HCT116 (cell line): ENCODE results near the gene S100P. TPM values are rescaled to one million over a fixed set of nuclear protein-coding genes. Genes with fewer than 3 reads are reported as not detected.
A peak's percentile ranks its signal among the peaks of the same experiment; 100 is the strongest.

Experiments
- ATAC-seq: fragments of 200-7000 bp; cut with Tn5 transposase; 2 replicates; pipeline ENCODE4 v1.9.1; 2020; ENCODE audit warnings: mild to moderate bottlenecking, moderate library complexity
- BruUV-seq: library from RNA; stranded (reverse); fragments of 400-500 nt; replicated peaks from 2 replicates; lab custom pipeline; 2021; lab: Mats Ljungman, UMichigan
- CTCF ChIA-PET: fragments of 300-600 bp; sonication (Branson Sonifier 250); formaldehyde crosslinking; loops from one replicate; lab custom pipeline; 2021; ENCODE audit warnings: antibody characterized with exemption; lab: Charles Lee
- POLR2A ChIA-PET: fragments of 300-600, 350-600 bp; sonication (Branson Sonifier 250); formaldehyde crosslinking; loops from one replicate; lab custom pipeline; 2021; ENCODE audit warnings: antibody characterized with exemption; lab: Charles Lee
- RAD21 ChIA-PET, 2 experiments: fragments of 300-600 bp; sonication (Branson Sonifier 250); formaldehyde crosslinking; loops; one replicate each; lab custom pipeline; 2023; ENCODE audit warnings: low total read pairs in 2 of 2; ENCODE audit not compliant: uncharacterized antibody in 2 of 2, unreplicated experiment in 2 of 2, low non-redundant PET in 1 of 2; lab: Charles Lee
- DNase-seq: peaks from one replicate; pipeline ENCODE4 v3.0.0-alpha.2; 2010; ENCODE audit warnings: low read depth, low spot score
- H2AFZ ChIP-seq: fragments of 200-600 bp; shearing (Covaris generic), sonication (generic); 2 replicates; pipeline ENCODE4 v1.6.1; 2017; ENCODE audit warnings: low read depth, mixed run types, mixed read lengths, antibody characterized with exemption, low read length; ENCODE audit not compliant: poor library complexity, severe bottlenecking
- H3K27ac ChIP-seq: 2 replicates; pipeline ENCODE4 v1.5.1; 2012; ENCODE audit warnings: low read depth, low read length
- H3K27me3 ChIP-seq: fragments of 200-600 bp; sonication (generic); 2 replicates; pipeline ENCODE4 v1.6.1; 2016; ENCODE audit warnings: mixed run types, low read length, mixed read lengths; ENCODE audit not compliant: insufficient read depth
- H3K36me3 ChIP-seq, 2 experiments: fragments of 200-500 bp in 1 of 2; fragments of 200-600 bp in 1 of 2; sonication (Bioruptor generic) in 1 of 2; sonication (generic) in 1 of 2; 2 replicates each; pipeline versions ENCODE4 v1.5.1 to v1.6.1; 2014 to 2016; ENCODE audit warnings: low read length in 2 of 2, inconsistent platforms in 1 of 2, mixed read lengths in 1 of 2, mixed run types in 1 of 2; ENCODE audit not compliant: insufficient read depth in 2 of 2, control insufficient read depth in 1 of 2
- H3K4me1 ChIP-seq, 2 experiments: fragments of 200-600 bp in 1 of 2; sonication (generic) in 1 of 2; 2 replicates each; pipeline versions ENCODE4 v1.5.1 to v1.6.1; 2012 to 2017; ENCODE audit warnings: low read length in 2 of 2, inconsistent platforms in 1 of 2, mild to moderate bottlenecking in 1 of 2, mixed read lengths in 1 of 2, mixed run types in 1 of 2, moderate library complexity in 1 of 2; ENCODE audit not compliant: insufficient read depth in 2 of 2, control insufficient read depth in 1 of 2
- H3K4me2 ChIP-seq: fragments of 200-600 bp; sonication (generic); 2 replicates; pipeline ENCODE4 v1.6.1; 2017; ENCODE audit warnings: mixed run types, low read length, mixed read lengths
- H3K4me3 ChIP-seq, 2 experiments: fragments of 200-600 bp in 1 of 2; sonication (generic) in 1 of 2; replicated peaks in 1 of 2; 2 replicates each; pipeline ENCODE4 v1.5.1; 2011 to 2016; ENCODE audit warnings: low read length in 2 of 2, control low read depth in 1 of 2, low read depth in 1 of 2, mild to moderate bottlenecking in 1 of 2, mixed read lengths in 1 of 2, mixed run types in 1 of 2
- H3K79me2 ChIP-seq: fragments of 200-600 bp; sonication (generic); 2 replicates; pipeline ENCODE4 v1.6.1; 2017; ENCODE audit warnings: mild to moderate bottlenecking, mixed run types, low read length, moderate library complexity, mixed read lengths; ENCODE audit not compliant: insufficient read depth
- H3K9ac ChIP-seq: fragments of 200-600 bp; sonication (generic); 2 replicates; pipeline ENCODE4 v1.6.1; 2016; ENCODE audit warnings: low read length, mixed read lengths
- H3K9me2 ChIP-seq: fragments of 200-600 bp; sonication (generic), shearing (Covaris generic); 2 replicates; pipeline ENCODE4 v1.6.1; 2017; ENCODE audit warnings: mixed run types, mild to moderate bottlenecking, moderate library complexity; ENCODE audit not compliant: insufficient read depth
- H3K9me3 ChIP-seq, 2 experiments: fragments of 200-500 bp in 1 of 2; fragments of 200-600 bp in 1 of 2; sonication (Bioruptor generic) in 1 of 2; sonication (generic) in 1 of 2; 2 replicates each; pipeline ENCODE4 v1.6.1; 2014 to 2017; ENCODE audit warnings: low read length in 2 of 2, mixed read lengths in 2 of 2, inconsistent platforms in 1 of 2, low read depth in 1 of 2, mild to moderate bottlenecking in 1 of 2, mixed run types in 1 of 2, moderate library complexity in 1 of 2; ENCODE audit not compliant: control insufficient read depth in 1 of 2, insufficient read depth in 1 of 2
- H4K20me1 ChIP-seq: fragments of 200-600 bp; sonication (generic), shearing (Covaris generic); 2 replicates; pipeline ENCODE4 v1.6.1; 2017; ENCODE audit warnings: mixed run types, mild to moderate bottlenecking, moderate library complexity; ENCODE audit not compliant: insufficient read depth
- CBX3 ChIP-seq: IDR thresholded peaks from 2 replicates; pipeline ENCODE4 v1.6.1; 2012; ENCODE audit warnings: low read depth
- EGR1 ChIP-seq: IDR thresholded peaks from 2 replicates; pipeline ENCODE4 v1.6.1; 2012; ENCODE audit warnings: low read depth
- ELF1 ChIP-seq: IDR thresholded peaks from 2 replicates; pipeline ENCODE4 v1.6.1; 2012; ENCODE audit warnings: low read depth, borderline replicate concordance
- EZH2 ChIP-seq: fragments of 200-600 bp; sonication (generic); IDR thresholded peaks from 2 replicates; pipeline ENCODE4 v1.6.1; 2017; ENCODE audit warnings: antibody characterized with exemption, mixed run types
- EZH2phosphoT487 ChIP-seq: fragments of 200-600 bp; IDR thresholded peaks from 2 replicates; pipeline ENCODE4 v1.6.1; 2018; ENCODE audit warnings: antibody characterized with exemption, borderline replicate concordance
- JUND ChIP-seq: IDR thresholded peaks from 2 replicates; pipeline ENCODE4 v1.6.1; 2012
- POLR2AphosphoS5 ChIP-seq: IDR thresholded peaks from 2 replicates; pipeline ENCODE4 v1.6.1; 2011; ENCODE audit warnings: mild to moderate bottlenecking, low read depth, low read length, moderate library complexity
- RAD21 ChIP-seq: IDR thresholded peaks from 2 replicates; pipeline ENCODE4 v1.6.1; 2012; ENCODE audit warnings: low read depth, mild to moderate bottlenecking
- SIN3A ChIP-seq: IDR thresholded peaks from 2 replicates; pipeline ENCODE4 v1.6.1; 2012; ENCODE audit warnings: low read depth
- SP1 ChIP-seq: IDR thresholded peaks from 2 replicates; pipeline ENCODE4 v1.6.1; 2012; ENCODE audit warnings: low read depth
- TCF7L2 ChIP-seq: IDR thresholded peaks from 2 replicates; pipeline ENCODE4 v1.7.0; 2011; ENCODE audit warnings: borderline replicate concordance, inconsistent platforms; ENCODE audit not compliant: insufficient read depth, insufficient read length; ENCODE audit errors: extremely low read depth
- YY1 ChIP-seq: IDR thresholded peaks from 2 replicates; pipeline ENCODE4 v1.6.1; 2011; ENCODE audit warnings: low read length, low read depth, moderate library complexity, mild to moderate bottlenecking; ENCODE audit not compliant: insufficient replicate concordance; ENCODE audit errors: extremely low read depth
- ZFX ChIP-seq: fragments of 450-650 bp; IDR thresholded peaks from 2 replicates; pipeline ENCODE4 v1.6.1; 2017
- intact Hi-C: fragments of 100-400 bp; cut with micrococcal nuclease; formaldehyde crosslinking; loops from 2 replicates; pipeline ENCODE4 v1.10.0; 2022
- total RNA-seq: library from RNA; stranded (reverse); gene quantifications from one replicate; pipeline ENCODE4 v1.2.1, GENCODE V29; 2021; ENCODE audit not compliant: unreplicated experiment
- TF ChIP-seq, protein P1 (sequence below): IDR thresholded peaks from 2 replicates; pipeline ENCODE4 v1.6.1; 2012
- TF ChIP-seq, protein P2 (sequence below), 3 experiments: fragments of 200-600 bp in 1 of 3; sonication (generic) in 1 of 3; IDR thresholded peaks in 2 of 3; conservative IDR thresholded peaks in 1 of 3; 2 replicates each; pipeline ENCODE4 v1.5.1; 2012 to 2017; ENCODE audit warnings: low read depth in 2 of 3, low read length in 2 of 3, antibody characterized with exemption in 1 of 3, borderline replicate concordance in 1 of 3, control low read depth in 1 of 3, mild to moderate bottlenecking in 1 of 3, mixed read lengths in 1 of 3, mixed run types in 1 of 3, moderate library complexity in 1 of 3; ENCODE audit not compliant: insufficient read depth in 1 of 3
- TF ChIP-seq, protein P3 (sequence below): IDR thresholded peaks from 2 replicates; pipeline ENCODE4 v1.6.1; 2011; ENCODE audit warnings: mild to moderate bottlenecking, low read length, moderate library complexity; ENCODE audit not compliant: insufficient replicate concordance; ENCODE audit errors: extremely low read depth
- TF ChIP-seq, protein P4 (sequence below): IDR thresholded peaks from 2 replicates; pipeline ENCODE4 v1.6.1; 2012

Gene S100P
- total RNA-seq, 1 experiment from 2014 or later = 4.1 TPM

DNA sequence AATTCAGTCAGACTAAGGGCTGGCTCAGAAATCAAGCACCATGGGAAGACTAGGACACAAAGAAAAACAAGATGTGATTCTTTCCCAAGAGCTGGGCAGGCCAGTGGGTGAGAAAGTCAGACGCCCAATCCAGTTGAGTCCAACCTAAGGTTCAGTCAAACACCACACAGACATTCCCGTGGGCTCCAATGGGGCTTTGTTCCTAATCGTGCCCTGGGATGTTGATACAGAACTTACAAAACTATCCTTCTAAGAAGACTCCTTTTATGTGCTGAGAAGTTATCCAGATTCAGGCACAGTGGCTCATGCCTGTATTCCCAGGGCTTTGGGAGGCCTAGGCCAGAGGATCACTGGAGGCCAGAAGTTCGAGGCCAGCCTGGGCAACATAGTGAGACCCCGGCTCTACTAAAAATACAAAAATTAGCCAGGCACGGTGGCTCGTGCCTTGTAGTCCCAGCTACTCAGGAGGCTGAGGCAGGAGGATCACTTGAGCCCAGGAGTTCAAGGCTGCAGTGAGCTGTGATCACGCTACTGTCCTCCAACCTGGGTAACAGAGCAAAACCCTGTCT is 26.0 kb downstream of the S100P start:
- CTCF ChIA-PET = interaction anchor here (0.7 to 4.9 kb wide), 8 partner anchors 13 to 363 kb away, joined by 3 to 92 read pairs (median 4); no protein-coding TSS in a partner anchor
- Histone ChIP-seq H3K36me3 (no peaks in the 10 kb centered on the region), H3K4me3 (no peak overlapping the region), H4K20me1 (no peaks in the 10 kb centered on the region)
- intact Hi-C loops = loop anchor here (1.0 to 10.0 kb wide), 4 partner anchors 155 to 468 kb away; no protein-coding TSS in a partner anchor
- TF ChIP-seq YY1 (no peak), CBX3 (no peak), EZH2phosphoT487 (no peak), SIN3A (no peak), JUND (no peak), SP1 (no peak), POLR2AphosphoS5 (no peak), EZH2 (no peak), TCF7L2 (no peak), EGR1 (no peak), ZFX (no peak), ELF1 (no peak), RAD21 (no peak)
- TF ChIP-seq, protein P1, sequence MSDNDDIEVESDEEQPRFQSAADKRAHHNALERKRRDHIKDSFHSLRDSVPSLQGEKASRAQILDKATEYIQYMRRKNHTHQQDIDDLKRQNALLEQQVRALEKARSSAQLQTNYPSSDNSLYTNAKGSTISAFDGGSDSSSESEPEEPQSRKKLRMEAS = no peak
- TF ChIP-seq, protein P2, sequence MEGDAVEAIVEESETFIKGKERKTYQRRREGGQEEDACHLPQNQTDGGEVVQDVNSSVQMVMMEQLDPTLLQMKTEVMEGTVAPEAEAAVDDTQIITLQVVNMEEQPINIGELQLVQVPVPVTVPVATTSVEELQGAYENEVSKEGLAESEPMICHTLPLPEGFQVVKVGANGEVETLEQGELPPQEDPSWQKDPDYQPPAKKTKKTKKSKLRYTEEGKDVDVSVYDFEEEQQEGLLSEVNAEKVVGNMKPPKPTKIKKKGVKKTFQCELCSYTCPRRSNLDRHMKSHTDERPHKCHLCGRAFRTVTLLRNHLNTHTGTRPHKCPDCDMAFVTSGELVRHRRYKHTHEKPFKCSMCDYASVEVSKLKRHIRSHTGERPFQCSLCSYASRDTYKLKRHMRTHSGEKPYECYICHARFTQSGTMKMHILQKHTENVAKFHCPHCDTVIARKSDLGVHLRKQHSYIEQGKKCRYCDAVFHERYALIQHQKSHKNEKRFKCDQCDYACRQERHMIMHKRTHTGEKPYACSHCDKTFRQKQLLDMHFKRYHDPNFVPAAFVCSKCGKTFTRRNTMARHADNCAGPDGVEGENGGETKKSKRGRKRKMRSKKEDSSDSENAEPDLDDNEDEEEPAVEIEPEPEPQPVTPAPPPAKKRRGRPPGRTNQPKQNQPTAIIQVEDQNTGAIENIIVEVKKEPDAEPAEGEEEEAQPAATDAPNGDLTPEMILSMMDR (IDR thresholded peaks at IDR 0.05 in 2 of 3, conservative IDR thresholded peaks at IDR 0.05 in 1 of 3; ENCODE audit: borderline replicate concordance in 1 of 3, insufficient read depth in 1 of 3, low read depth in 2 of 3, low read length in 2 of 3) = no peak
- TF ChIP-seq, protein P3, sequence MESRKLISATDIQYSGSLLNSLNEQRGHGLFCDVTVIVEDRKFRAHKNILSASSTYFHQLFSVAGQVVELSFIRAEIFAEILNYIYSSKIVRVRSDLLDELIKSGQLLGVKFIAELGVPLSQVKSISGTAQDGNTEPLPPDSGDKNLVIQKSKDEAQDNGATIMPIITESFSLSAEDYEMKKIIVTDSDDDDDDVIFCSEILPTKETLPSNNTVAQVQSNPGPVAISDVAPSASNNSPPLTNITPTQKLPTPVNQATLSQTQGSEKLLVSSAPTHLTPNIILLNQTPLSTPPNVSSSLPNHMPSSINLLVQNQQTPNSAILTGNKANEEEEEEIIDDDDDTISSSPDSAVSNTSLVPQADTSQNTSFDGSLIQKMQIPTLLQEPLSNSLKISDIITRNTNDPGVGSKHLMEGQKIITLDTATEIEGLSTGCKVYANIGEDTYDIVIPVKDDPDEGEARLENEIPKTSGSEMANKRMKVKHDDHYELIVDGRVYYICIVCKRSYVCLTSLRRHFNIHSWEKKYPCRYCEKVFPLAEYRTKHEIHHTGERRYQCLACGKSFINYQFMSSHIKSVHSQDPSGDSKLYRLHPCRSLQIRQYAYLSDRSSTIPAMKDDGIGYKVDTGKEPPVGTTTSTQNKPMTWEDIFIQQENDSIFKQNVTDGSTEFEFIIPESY = no peak
- TF ChIP-seq, protein P4, sequence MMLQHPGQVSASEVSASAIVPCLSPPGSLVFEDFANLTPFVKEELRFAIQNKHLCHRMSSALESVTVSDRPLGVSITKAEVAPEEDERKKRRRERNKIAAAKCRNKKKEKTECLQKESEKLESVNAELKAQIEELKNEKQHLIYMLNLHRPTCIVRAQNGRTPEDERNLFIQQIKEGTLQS = no peak
- TF ChIP-seq, all 23 proteins: peak for 0
- BruUV-seq = no TSS peak
- peaks cover 4 to 20% of the 10 kb centered on the region in 2 experiments; a peak in 3 of 4 replicates for H3K4me1 ChIP-seq
- POLR2A ChIA-PET = no interaction called here
- no peaks in the 10 kb centered on the region for H3K27me3 ChIP-seq
- peak overlapping the region; percentile 26; the same call in 1 of the 2 replicates for H3K4me2 ChIP-seq
- no peaks in the 10 kb centered on the region for H3K9me3 ChIP-seq
- no peak overlapping the region for H2AFZ ChIP-seq
- ATAC-seq (no peak), DNase-seq (no peak)
- H3K27ac ChIP-seq = no peak overlapping the region
- H3K9ac ChIP-seq = no peak overlapping the region
- H3K9me2 ChIP-seq = no peaks in the 10 kb centered on the region
- RAD21 ChIA-PET = interaction anchor here (1.2 to 2.1 kb wide), 2 partner anchors 154 kb away, joined by 11 to 15 read pairs; no protein-coding TSS in a partner anchor
- peaks cover 14% of the 10 kb centered on the region for H3K79me2 ChIP-seq
